Natural killer cell (primary cell): ENCODE data around the gene MGAT3. TPM values are rescaled to one million over a fixed set of nuclear protein-coding genes. Genes with fewer than 3 reads are reported as not detected.

Source experiments
- ATAC-seq, 3 donors: fragments of 150-1000 bp in 2 of 3; fragments of 200-7000 bp in 1 of 3; cut with Tn5 transposase; 1 replicate in 1 of 3; 2 replicates in 2 of 3; pipeline ENCODE4 v1.10.0; 2021; ENCODE audit warnings: mild to moderate bottlenecking in 2 of 3, moderate library complexity in 2 of 3
- DNase-seq, 2 donors: peaks; one replicate each; pipeline versions ENCODE4 v3.0.0 to v3.0.0-alpha.2; 2013 to 2021; ENCODE audit warnings: mixed read lengths in 1 of 2
- H3K27ac ChIP-seq: one replicate; pipeline ENCODE4 v1.5.1; 2013; ENCODE audit warnings: mild to moderate bottlenecking, low read length
- H3K27me3 ChIP-seq: one replicate; pipeline ENCODE4 v1.6.1; 2013; ENCODE audit warnings: low read length; ENCODE audit not compliant: control insufficient read depth, insufficient read depth
- H3K36me3 ChIP-seq: one replicate; pipeline ENCODE4 v1.6.1; 2013; ENCODE audit warnings: low read length; ENCODE audit not compliant: control insufficient read depth, insufficient read depth
- H3K4me1 ChIP-seq: one replicate; pipeline ENCODE4 v1.6.1; 2013; ENCODE audit warnings: low read length; ENCODE audit not compliant: control insufficient read depth, insufficient read depth
- H3K4me3 ChIP-seq: one replicate; pipeline ENCODE4 v1.5.1; 2013; ENCODE audit warnings: low read length
- H3K9me3 ChIP-seq: one replicate; pipeline ENCODE4 v1.6.1; 2013; ENCODE audit warnings: low read length; ENCODE audit not compliant: control insufficient read depth, insufficient read depth
- H3K27ac Mint-ChIP-seq, 2 donors: one replicate each; pipeline ENCODE4 v1.8.0; 2022; ENCODE audit warnings: mild to moderate bottlenecking in 2 of 2, mixed read lengths in 2 of 2, moderate library complexity in 1 of 2
- H3K27me3 Mint-ChIP-seq, 2 donors: one replicate each; pipeline ENCODE4 v1.8.0; 2022; ENCODE audit warnings: low read depth in 2 of 2, mixed read lengths in 2 of 2
- H3K36me3 Mint-ChIP-seq: one replicate; pipeline ENCODE4 v1.8.0; 2022; ENCODE audit warnings: mixed read lengths
- H3K4me1 Mint-ChIP-seq, 2 donors: one replicate each; pipeline ENCODE4 v1.8.0; 2022; ENCODE audit warnings: mixed read lengths in 2 of 2
- H3K4me3 Mint-ChIP-seq: one replicate; pipeline ENCODE4 v1.8.0; 2022; ENCODE audit warnings: mild to moderate bottlenecking, moderate library complexity, mixed read lengths
- H3K9me3 Mint-ChIP-seq, 2 donors: one replicate each; pipeline ENCODE4 v1.8.0; 2022; ENCODE audit warnings: mixed read lengths in 2 of 2
- CTCF ChIP-seq: fragments of 200-600 bp; IDR thresholded peaks from one replicate; pipeline ENCODE4 v1.8.0; 2022; ENCODE audit warnings: antibody characterized with exemption
- WGBS: methylation state at CpG from one replicate; pipeline ENCODE4 v1.1.7; 2013; ENCODE audit warnings: missing lambda C conversion rate; ENCODE audit not compliant: insufficient coverage; 5-methylcytosine and 5-hydroxymethylcytosine counted together
- intact Hi-C: fragments of 100-400 bp; cut with micrococcal nuclease; formaldehyde crosslinking; loops from one replicate; pipeline ENCODE4 v1.14.2; 2022
- total RNA-seq, 4 donors: library from RNA; stranded (reverse); fragments of 120-200 nt in 1 of 4; gene quantifications; one replicate each; pipeline versions ENCODE4 v1.2.3 to v1.2.4, GENCODE V29; 2013 to 2022

Gene MGAT3
- total RNA-seq, 3 donors from 2014 or later (not counting 1 experiment from before 2014, with no cell fraction given) = 0.09 to 13.7 (median 0.11) TPM

- H3K9me3 ChIP-seq = no peaks in the 10 kb centered on the region
- H3K4me1 Mint-ChIP-seq = peaks cover 6 to 7% of the 10 kb centered on the region in 2 donors
- DNase-seq = peak; percentile 54 to 86
- ATAC-seq = peak; percentile 79 to 98 (median 97)
- no peak overlapping the region for H3K27ac Mint-ChIP-seq
- H3K9me3 Mint-ChIP-seq = no peaks in the 10 kb centered on the region
- H3K4me3 ChIP-seq = no peak overlapping the region
- WGBS = 53% methylated on average over 13 of the region's 13 CpGs
- no peak overlapping the region for H3K4me3 Mint-ChIP-seq
- peaks cover 5% of the 10 kb centered on the region for H3K4me1 ChIP-seq
- H3K27me3 Mint-ChIP-seq = no peaks in the 10 kb centered on the region
- H3K36me3 Mint-ChIP-seq = no peaks in the 10 kb centered on the region
- no peak for TF ChIP-seq CTCF
- H3K27me3 ChIP-seq = no peaks in the 10 kb centered on the region
- H3K36me3 ChIP-seq = no peaks in the 10 kb centered on the region
- no peak overlapping the region for H3K27ac ChIP-seq
- intact Hi-C loops = no loop called here
Measured at GRCh38 chr22:39490135-39490798, 33.5 kb downstream of the MGAT3 start.

- Mint-ChIP-seq H3K4me1 (peaks cover 6 to 7% of the 10 kb centered on the region in 2 donors), H3K4me3 (no peak overlapping the region), H3K9me3 (no peaks in the 10 kb centered on the region), H3K36me3 (no peaks in the 10 kb centered on the region), H3K27ac (no peak overlapping the region), H3K27me3 (no peaks in the 10 kb centered on the region)
- no peak overlapping the region for H3K4me3 ChIP-seq
- DNase-seq (no peak), ATAC-seq (no peak)
- intact Hi-C loops = no loop called here
- no peak for TF ChIP-seq CTCF
- 89% methylated on average over 7 of the region's 9 CpGs for WGBS
- no peaks in the 10 kb centered on the region for H3K27me3 ChIP-seq
- no peaks in the 10 kb centered on the region for H3K9me3 ChIP-seq
- H3K27ac ChIP-seq = no peak overlapping the region
- H3K4me1 ChIP-seq = peaks cover 5% of the 10 kb centered on the region
- H3K36me3 ChIP-seq = no peaks in the 10 kb centered on the region
Measured at GRCh38 chr22:39490966-39491680, 34.3 kb downstream of the MGAT3 start.

- H3K4me1 ChIP-seq = peaks cover 5% of the 10 kb centered on the region
- H3K36me3 Mint-ChIP-seq = no peaks in the 10 kb centered on the region
- ATAC-seq = no peak
- no peak overlapping the region for H3K27ac ChIP-seq
- no peak for DNase-seq
- TF ChIP-seq CTCF = no peak
- H3K4me1 Mint-ChIP-seq = peaks cover 6 to 7% of the 10 kb centered on the region in 2 donors
- no peaks in the 10 kb centered on the region for H3K27me3 Mint-ChIP-seq
- no peak overlapping the region for H3K4me3 ChIP-seq
- no peaks in the 10 kb centered on the region for H3K9me3 ChIP-seq
- no peak overlapping the region for H3K27ac Mint-ChIP-seq
- no peaks in the 10 kb centered on the region for H3K9me3 Mint-ChIP-seq
- no peak overlapping the region for H3K4me3 Mint-ChIP-seq
- H3K36me3 ChIP-seq = no peaks in the 10 kb centered on the region
- no peaks in the 10 kb centered on the region for H3K27me3 ChIP-seq
- 88% methylated on average over 6 of the region's 6 CpGs for WGBS
- intact Hi-C loops = no loop called here
Measured at GRCh38 chr22:39491696-39492095, 34.9 kb downstream of the MGAT3 start.
